GM12878 (cell line): ENCODE measurements around the gene POU3F2. TPM values are rescaled to one million over a fixed set of nuclear protein-coding genes. Genes with fewer than 3 reads are reported as not detected.

ENCODE experiments used
- ATAC-seq: fragments of 200-7000 bp; cut with Tn5 transposase; 3 replicates; pipeline ENCODE4 v1.9.1; 2020; ENCODE audit warnings: mild to moderate bottlenecking, moderate library complexity
- BruUV-seq: library from RNA; stranded (reverse); fragments of 400-500 nt; replicated peaks from 2 replicates; lab custom pipeline; 2021; lab: Mats Ljungman, UMichigan
- CTCF ChIA-PET: fragments of 300-600 bp; sonication (Branson Sonifier 250); formaldehyde crosslinking; extraction: SDS; loops from one replicate; lab custom pipeline; 2021; ENCODE audit warnings: inconsistent platforms; lab: Yijun Ruan, JAX
- POLR2A ChIA-PET: fragments of 350-600 bp; formaldehyde crosslinking; extraction: SDS; loops from one replicate; lab custom pipeline; 2021; ENCODE audit warnings: inconsistent platforms; lab: Charles Lee
- RAD21 ChIA-PET: fragments of 300-600 bp; sonication (Branson Sonifier 250); formaldehyde crosslinking; loops from one replicate; lab custom pipeline; 2023; ENCODE audit warnings: antibody characterized with exemption; ENCODE audit not compliant: unreplicated experiment; lab: Charles Lee
- SMC1A ChIA-PET: fragments of 300-600 bp; sonication (Branson Sonifier 250); formaldehyde crosslinking; loops from one replicate; lab custom pipeline; 2023; ENCODE audit not compliant: unreplicated experiment, uncharacterized antibody; lab: Charles Lee
- DNase-seq: peaks from one replicate; pipeline ENCODE4 v3.0.0-alpha.2; 2011; ENCODE audit warnings: low read depth, low spot score
- FAIRE-seq: peaks from 3 replicates; lab custom pipeline; 2011; peaks lifted over from hg19 to GRCh38; lab: Jason Lieb, UNC
- H2AFZ ChIP-seq: 2 replicates; pipeline ENCODE4 v1.6.0; 2011; ENCODE audit warnings: low read depth, low read length, control low read depth; ENCODE audit not compliant: control insufficient read depth
- H3K27ac ChIP-seq: 2 replicates; pipeline ENCODE4 v1.5.1; 2011; ENCODE audit warnings: control low read depth; ENCODE audit not compliant: control insufficient read depth, insufficient read depth
- H3K27me3 ChIP-seq, 2 experiments: replicated peaks in 1 of 2; 2 replicates each; pipeline versions ENCODE4 v1.6.0 to v1.6.1; 2011; ENCODE audit warnings: low read length in 1 of 2; ENCODE audit not compliant: control insufficient read depth in 2 of 2, insufficient read depth in 2 of 2
- H3K36me3 ChIP-seq, 2 experiments: 2 replicates each; pipeline ENCODE4 v1.5.1; 2011; ENCODE audit warnings: low read length in 1 of 2; ENCODE audit not compliant: control insufficient read depth in 2 of 2, insufficient read depth in 2 of 2
- H3K4me1 ChIP-seq: 2 replicates; pipeline ENCODE4 v1.6.1; 2011; ENCODE audit warnings: mild to moderate bottlenecking, low read length, moderate library complexity, mixed read lengths; ENCODE audit not compliant: control insufficient read depth, insufficient read depth
- H3K4me2 ChIP-seq: 2 replicates; pipeline ENCODE4 v1.6.0; 2011; ENCODE audit warnings: control low read depth; ENCODE audit not compliant: control insufficient read depth, insufficient read depth
- H3K4me3 ChIP-seq: fragments of 200-600 bp; sonication (generic); 2 replicates; pipeline ENCODE4 v1.5.1; 2016
- H3K79me2 ChIP-seq: 2 replicates; pipeline ENCODE4 v1.6.0; 2011; ENCODE audit warnings: low read length; ENCODE audit not compliant: control insufficient read depth, insufficient read depth
- H3K9ac ChIP-seq: 2 replicates; pipeline ENCODE4 v1.8.0; 2011; ENCODE audit warnings: low read length, control low read depth, mixed read lengths; ENCODE audit not compliant: control insufficient read depth, insufficient read depth
- H3K9me3 ChIP-seq: replicated peaks from 3 replicates; pipeline ENCODE4 v1.5.1; 2011; ENCODE audit warnings: mild to moderate bottlenecking, low read length; ENCODE audit not compliant: control insufficient read depth, insufficient read depth
- H4K20me1 ChIP-seq: 2 replicates; pipeline ENCODE4 v1.6.0; 2011; ENCODE audit not compliant: control insufficient read depth, insufficient read depth
- BCL3 ChIP-seq: IDR thresholded peaks from 2 replicates; pipeline ENCODE4 v1.6.1; 2011; ENCODE audit warnings: borderline replicate concordance, low read depth, mild to moderate bottlenecking, moderate library complexity, low read length; ENCODE audit not compliant: insufficient read depth, poor library complexity, severe bottlenecking
- BRCA1 ChIP-seq: IDR thresholded peaks from 2 replicates; pipeline ENCODE4 v1.6.1; 2011; ENCODE audit warnings: low read depth, low read length, improper control_type of control experiment
- CBX5 ChIP-seq: sonication (generic); IDR thresholded peaks from 2 replicates; pipeline ENCODE4 v1.6.1; 2016; ENCODE audit warnings: low read depth, moderate library complexity, mild to moderate bottlenecking, inconsistent platforms
- GABPA ChIP-seq: IDR thresholded peaks from 2 replicates; pipeline ENCODE4 v1.6.1; 2014; ENCODE audit warnings: antibody characterized with exemption, low read depth, mild to moderate bottlenecking, inconsistent platforms
- IRF3 ChIP-seq: fragments of 450-650 bp; IDR thresholded peaks from 2 replicates; pipeline ENCODE4 v1.6.1; 2014; ENCODE audit warnings: mild to moderate bottlenecking
- REST ChIP-seq: IDR thresholded peaks from 2 replicates; pipeline ENCODE4 v1.6.1; 2012; ENCODE audit warnings: mild to moderate bottlenecking, low read depth, low read length
- WGBS: methylation state at CpG from one replicate; pipeline ENCODE4 v1.1.6; 2016; ENCODE audit warnings: low lambda C conversion rate; ENCODE audit not compliant: insufficient replicate concordance, insufficient coverage; ENCODE audit errors: missing lambda C conversion rate; 5-methylcytosine and 5-hydroxymethylcytosine counted together
- in situ Hi-C: fragments of 300-500 bp; cut with MboI; formaldehyde crosslinking; loops from 9 replicates; pipeline ENCODE4 v1.14.3; 2018; ENCODE audit warnings: mixed read lengths
- intact Hi-C: fragments of 100-400 bp; cut with micrococcal nuclease; formaldehyde crosslinking; loops from one replicate; pipeline ENCODE4 v1.14.2; 2022; ENCODE audit not compliant: unreplicated experiment
- polyA plus RNA-seq, 11 experiments: library from polyadenylated mRNA; depleted of rRNA in 4 of 11; unstranded in 6 of 11; stranded (reverse) in 5 of 11; fragments of >200 nt; fragmentation: Nextera tagmentation in 4 of 11; fragmentation: Illumina TruSeq in 1 of 11; extraction: Ambion mirVana in 4 of 11; extraction: Trizol in 1 of 11; gene quantifications; 1 replicate in 1 of 11; 2 replicates in 10 of 11; pipeline versions ENCODE4 v1.2.1 to v1.2.3, GENCODE V29; 2011 to 2016; ENCODE audit warnings: inconsistent platforms in 2 of 11, missing spikeins in 2 of 11, low read depth in 1 of 11
- total RNA-seq, 4 experiments: library from RNA; depleted of rRNA in 3 of 4; stranded (reverse); fragments of >200 nt in 3 of 4; fragmentation: Illumina TruSeq in 1 of 4; extraction: Trizol in 1 of 4; gene quantifications; 2 replicates each; pipeline versions ENCODE4 v1.2.1 to v1.2.3, GENCODE V29; 2013 to 2021

Gene POU3F2
- total and polyA plus RNA-seq, 10 of the 15 experiments (the other 5 are each of a cell fraction or from before 2014, with no cell fraction given): not detected

GRCh38 chr6:98827295-98828159, 6.8 kb upstream of the POU3F2 start:
- ATAC-seq (no peak), FAIRE-seq (no peak), DNase-seq (no peak)
- H3K4me1 ChIP-seq: no peaks in the 10 kb centered on the region
- TF ChIP-seq CBX5 (no peak), GABPA (no peak), IRF3 (no peak), REST (no peak), BCL3 (no peak), BRCA1 (no peak)
- RAD21 ChIA-PET: no interaction called here
- no peak overlapping the region for H3K27ac ChIP-seq
- in situ Hi-C loops: no loop called here
- H3K36me3 ChIP-seq: no peaks in the 10 kb centered on the region
- no peak overlapping the region for H2AFZ ChIP-seq
- SMC1A ChIA-PET: no interaction called here
- intact Hi-C loops: no loop called here
- POLR2A ChIA-PET: no interaction called here
- CTCF ChIA-PET: no interaction called here
- no peak overlapping the region for H3K4me2 ChIP-seq
- no peaks in the 10 kb centered on the region; the same call in 2 of the 3 replicates for H3K9me3 ChIP-seq
- no peak overlapping the region for H3K4me3 ChIP-seq
- no peak overlapping the region for H3K9ac ChIP-seq
- peaks cover 14 to 38% of the 10 kb centered on the region in 2 experiments for H3K27me3 ChIP-seq
- 25% methylated on average over 33 of the region's 44 CpGs for WGBS
- no TSS peak for BruUV-seq
- H4K20me1 ChIP-seq: no peaks in the 10 kb centered on the region
- no peaks in the 10 kb centered on the region for H3K79me2 ChIP-seq
